Activated naive CD4-positive, alpha-beta T cell treated with anti-CD3 and anti-CD28 coated beads, Interleukin-2, amount 50 U/mL, for 72 hours (primary cell): ENCODE data around the gene C22orf39. TPM values are rescaled to one million over a fixed set of nuclear protein-coding genes. Genes with fewer than 3 reads are reported as not detected.

Experiments
- ATAC-seq, 2 donors: fragments of 150-1000 bp; cut with Tn5 transposase; 2 replicates each; pipeline ENCODE4 v1.10.0; 2021; ENCODE audit warnings: mild to moderate bottlenecking in 2 of 2, moderate library complexity in 2 of 2
- DNase-seq, 2 donors: peaks; one replicate each; pipeline ENCODE4 v3.0.0; 2021 to 2022; ENCODE audit warnings: low spot score in 2 of 2
- H3K27ac Mint-ChIP-seq, 2 donors: one replicate each; pipeline ENCODE4 v1.8.0; 2022; ENCODE audit warnings: mild to moderate bottlenecking in 2 of 2, mixed read lengths in 2 of 2
- H3K36me3 Mint-ChIP-seq, 2 donors: one replicate each; pipeline ENCODE4 v1.8.0; 2022; ENCODE audit warnings: mixed read lengths in 2 of 2
- H3K9me3 Mint-ChIP-seq, 2 donors: one replicate each; pipeline ENCODE4 v1.8.0; 2022; ENCODE audit warnings: mixed read lengths in 2 of 2
- total RNA-seq, 2 donors: library from RNA; stranded (reverse); gene quantifications; one replicate each; pipeline ENCODE4 v1.2.3, GENCODE V29; 2022

Gene C22orf39
- 10 to 100 TPM; 25.7 to 26.3 TPM for total RNA-seq

- DNase-seq, result peak; percentile 83 to 90
- H3K36me3 Mint-ChIP-seq, result peaks cover 15 to 29% of the 10 kb centered on the region in 2 donors
- H3K9me3 Mint-ChIP-seq, result no peaks in the 10 kb centered on the region
- ATAC-seq, result peak; percentile 76 to 88
- H3K27ac Mint-ChIP-seq, result peak within 1 kb of the TSS; percentile 94 to 95
Measured at GRCh38 chr22:19447330-19448075, at the start of gene C22orf39. TSS of gene C22orf39 (minus strand) at chr22:19447711. CDS start at chr22:19447688, 23 bp downstream.

- peaks cover 16 to 37% of the 10 kb centered on the region in 2 donors for H3K36me3 Mint-ChIP-seq
- ATAC-seq (peak in 1 of 2 donors; percentile 18), DNase-seq (no peak)
- no peaks in the 10 kb centered on the region for H3K9me3 Mint-ChIP-seq
- no peak overlapping the region for H3K27ac Mint-ChIP-seq
Measured at GRCh38 chr22:19497245-19497644, 49.7 kb upstream of the C22orf39 start.

GRCh38 chr22:19496324-19496630 lies 48.8 kb upstream of the C22orf39 start:
- ATAC-seq (no peak), DNase-seq (no peak)
- Mint-ChIP-seq H3K36me3 (peaks cover 19 to 40% of the 10 kb centered on the region in 2 donors), H3K27ac (no peak overlapping the region), H3K9me3 (no peaks in the 10 kb centered on the region)

GRCh38 chr22:19495562-19496323 lies 48.2 kb upstream of the C22orf39 start:
- Mint-ChIP-seq H3K27ac (peak overlapping the region in 1 of 2 donors; percentile 40), H3K36me3 (peaks cover 19 to 40% of the 10 kb centered on the region in 2 donors), H3K9me3 (no peaks in the 10 kb centered on the region)
- ATAC-seq, result no peak
- no peak for DNase-seq

- no peak overlapping the region for H3K27ac Mint-ChIP-seq
- DNase-seq, result no peak
- no peak for ATAC-seq
- no peaks in the 10 kb centered on the region for H3K9me3 Mint-ChIP-seq
- peaks cover 19 to 44% of the 10 kb centered on the region in 2 donors for H3K36me3 Mint-ChIP-seq
Measured at GRCh38 chr22:19494676-19495173, 47.2 kb upstream of the C22orf39 start.

- Mint-ChIP-seq H3K27ac (no peak overlapping the region), H3K36me3 (peaks cover 19 to 43% of the 10 kb centered on the region in 2 donors), H3K9me3 (no peaks in the 10 kb centered on the region)
- DNase-seq, result no peak
- no peak for ATAC-seq
Measured at GRCh38 chr22:19494001-19494560, 46.6 kb upstream of the C22orf39 start.

- Mint-ChIP-seq H3K27ac (peak overlapping the region; percentile 64 to 65), H3K36me3 (peaks cover 19 to 39% of the 10 kb centered on the region in 2 donors), H3K9me3 (no peaks in the 10 kb centered on the region)
- ATAC-seq, result peak in 1 of 2 donors; percentile 44
- no peak for DNase-seq
Measured at GRCh38 chr22:19492504-19493174, 45.1 kb upstream of the C22orf39 start.

- H3K36me3 Mint-ChIP-seq, result peaks cover 7 to 26% of the 10 kb centered on the region in 2 donors
- ATAC-seq, result no peak
- H3K27ac Mint-ChIP-seq, result no peak overlapping the region
- H3K9me3 Mint-ChIP-seq, result no peaks in the 10 kb centered on the region
- DNase-seq, result no peak
Measured at GRCh38 chr22:19490628-19491230, 43.2 kb upstream of the C22orf39 start.

GRCh38 chr22:19488884-19489843 lies 41.7 kb upstream of the C22orf39 start:
- DNase-seq (no peak), ATAC-seq (no peak)
- Mint-ChIP-seq H3K9me3 (no peaks in the 10 kb centered on the region), H3K27ac (no peak overlapping the region), H3K36me3 (peaks cover 16 to 36% of the 10 kb centered on the region in 2 donors)

- Mint-ChIP-seq H3K9me3 (no peaks in the 10 kb centered on the region), H3K36me3 (peaks cover 25 to 36% of the 10 kb centered on the region in 2 donors), H3K27ac (no peak overlapping the region)
- DNase-seq, result no peak
- no peak for ATAC-seq
Measured at GRCh38 chr22:19488285-19488684, 40.8 kb upstream of the C22orf39 start.

GRCh38 chr22:19483481-19484244 lies 36.2 kb upstream of the C22orf39 start:
- peaks cover 35 to 42% of the 10 kb centered on the region in 2 donors for H3K36me3 Mint-ChIP-seq
- no peak for DNase-seq

GRCh38 chr22:19482297-19482696 lies 34.8 kb upstream of the C22orf39 start:
- Mint-ChIP-seq H3K9me3 (no peaks in the 10 kb centered on the region), H3K36me3 (peaks cover 35 to 49% of the 10 kb centered on the region in 2 donors), H3K27ac (no peak overlapping the region)
- no peak for ATAC-seq
- DNase-seq, result no peak

More at GRCh38 chr22:19483481-19484244, 36.2 kb upstream of the C22orf39 start:
- ATAC-seq, result no peak
- peak overlapping the region in 1 of 2 donors; percentile 7 for H3K27ac Mint-ChIP-seq
- no peaks in the 10 kb centered on the region for H3K9me3 Mint-ChIP-seq

GRCh38 chr22:19480789-19481188 lies 33.3 kb upstream of the C22orf39 start:
- Mint-ChIP-seq H3K9me3 (no peaks in the 10 kb centered on the region), H3K27ac (peak overlapping the region in 1 of 2 donors; percentile 100), H3K36me3 (peaks cover 35 to 49% of the 10 kb centered on the region in 2 donors)
- DNase-seq (no peak), ATAC-seq (no peak)

- Mint-ChIP-seq H3K9me3 (no peaks in the 10 kb centered on the region), H3K36me3 (peaks cover 34 to 47% of the 10 kb centered on the region in 2 donors), H3K27ac (peak overlapping the region; percentile 100)
- DNase-seq (no peak), ATAC-seq (no peak)
Measured at GRCh38 chr22:19480173-19480568, 32.7 kb upstream of the C22orf39 start.
